ENCODE measurements around the gene TTC28. TPM values are rescaled to one million over a fixed set of nuclear protein-coding genes. Genes with fewer than 3 reads are reported as not detected.

Gene TTC28
- total RNA-seq, 1 experiment from 2014 or later: 0.12 TPM

- H3K27me3 ChIP-seq (ENCODE audit: insufficient read depth, low read length): no peaks in the 10 kb centered on the region
- no peak overlapping the region for H2AFZ ChIP-seq (ENCODE audit: low read depth, low read length, poor library complexity, severe bottlenecking)
- POLR2A ChIA-PET: no interaction called here
- no peaks in the 10 kb centered on the region for H3K9me2 ChIP-seq (ENCODE audit: insufficient read depth)
- H3K79me2 ChIP-seq (ENCODE audit: insufficient read depth, low read length): no peaks in the 10 kb centered on the region
- intact Hi-C loops (cut with micrococcal nuclease): no loop called here
- TF ChIP-seq ATF3 (IDR thresholded peaks at IDR 0.05): no peak
- no peak for TF ChIP-seq CTCF (IDR thresholded peaks at IDR 0.05 in 2 of 3, conservative IDR thresholded peaks at IDR 0.05 in 1 of 3; ENCODE audit: borderline replicate concordance in 1 of 3, insufficient read depth in 1 of 3, low read depth in 2 of 3, low read length in 2 of 3)
- no peak for TF ChIP-seq ZNF274 (IDR thresholded peaks at IDR 0.05; ENCODE audit: low read depth, low read length)
- TF ChIP-seq POLR2A (IDR thresholded peaks at IDR 0.05; ENCODE audit: borderline replicate concordance, extremely low read depth, insufficient read depth, insufficient read length): no peak
- TF ChIP-seq JUND (IDR thresholded peaks at IDR 0.05): no peak
- no peak for TF ChIP-seq EZH2phosphoT487 (IDR thresholded peaks at IDR 0.05; ENCODE audit: borderline replicate concordance)
- no peak for TF ChIP-seq CEBPB (IDR thresholded peaks at IDR 0.05; ENCODE audit: low read depth)
- no peak for TF ChIP-seq TCF7L2 (IDR thresholded peaks at IDR 0.05; ENCODE audit: borderline replicate concordance, extremely low read depth, insufficient read depth, insufficient read length)
- no peak for TF ChIP-seq RAD21 (IDR thresholded peaks at IDR 0.05; ENCODE audit: low read depth)
- TF ChIP-seq ZFX (IDR thresholded peaks at IDR 0.05): no peak
- TF ChIP-seq SP1 (IDR thresholded peaks at IDR 0.05; ENCODE audit: low read depth): no peak
- no peak for TF ChIP-seq MAX (IDR thresholded peaks at IDR 0.05)
- TF ChIP-seq POLR2AphosphoS5 (IDR thresholded peaks at IDR 0.05; ENCODE audit: low read depth, low read length): no peak
- TF ChIP-seq SRF (IDR thresholded peaks at IDR 0.05; ENCODE audit: low read depth): no peak
- no peak for TF ChIP-seq ELF1 (IDR thresholded peaks at IDR 0.05; ENCODE audit: borderline replicate concordance, low read depth)
- TF ChIP-seq FOSL1 (IDR thresholded peaks at IDR 0.05; ENCODE audit: low read depth): no peak
- H3K9me3 ChIP-seq (ENCODE audit: control insufficient read depth in 1 of 2, insufficient read depth in 1 of 2, low read depth in 1 of 2, low read length in 2 of 2): no peaks in the 10 kb centered on the region
- H3K4me3 ChIP-seq (replicated peaks in 1 of 2; ENCODE audit: low read depth in 1 of 2, low read length in 2 of 2): no peak overlapping the region
- ATAC-seq (no peak), DNase-seq (ENCODE audit: low read depth, low spot score) (no peak)
- RAD21 ChIA-PET (ENCODE audit: low non-redundant PET in 1 of 2, low total read pairs in 2 of 2, uncharacterized antibody in 2 of 2, unreplicated experiment in 2 of 2): no interaction called here
- no peaks in the 10 kb centered on the region for H3K36me3 ChIP-seq (ENCODE audit: control insufficient read depth in 1 of 2, insufficient read depth in 2 of 2, low read length in 2 of 2)
- no peaks in the 10 kb centered on the region for H3K4me1 ChIP-seq (ENCODE audit: control insufficient read depth in 1 of 2, insufficient read depth in 2 of 2, low read length in 2 of 2)
- no TSS peak for BruUV-seq (replicated peaks)
- no peaks in the 10 kb centered on the region for H4K20me1 ChIP-seq (ENCODE audit: insufficient read depth)
- CTCF ChIA-PET: interaction anchor here (0.8 to 1.5 kb wide), 3 partner anchors 9 to 20 kb away, joined by 3 to 5 read pairs (median 4); no protein-coding TSS in a partner anchor
- H3K4me2 ChIP-seq (ENCODE audit: low read length): no peak overlapping the region
- no peak overlapping the region for H3K27ac ChIP-seq (ENCODE audit: low read depth, low read length)
- H3K9ac ChIP-seq (ENCODE audit: low read length): no peak overlapping the region
These were observed 679.8 kb downstream of the TTC28 start for GRCh38 chr22:27999876-28000275.
